Transverse colon (tissue), 4 donors: ENCODE data around the gene SELPLG. TPM values are rescaled to one million over a fixed set of nuclear protein-coding genes. Genes with fewer than 3 reads are reported as not detected.
"Not testable (repeated sequence)": the region's sequence is repeated elsewhere in the genome, so short reads cannot be mapped to it uniquely, and the experiment has no call there.

Experiments
- DNase-seq: peaks from one replicate; pipeline ENCODE4 v3.0.0-alpha.2; 2019
- H3K27ac ChIP-seq, 4 donors: fragments of 200-600 bp; sonication (generic); 2 replicates each; pipeline ENCODE4 v1.5.1; 2016 to 2018; ENCODE audit warnings: inconsistent platforms in 4 of 4
- H3K27me3 ChIP-seq: fragments of 200-600 bp; sonication (generic); 2 replicates; pipeline ENCODE4 v1.5.1; 2017; ENCODE audit warnings: inconsistent platforms
- H3K36me3 ChIP-seq, 4 donors: fragments of 200-600 bp; sonication (generic); 2 replicates each; pipeline ENCODE4 v1.5.1; 2017 to 2019; ENCODE audit warnings: inconsistent platforms in 4 of 4
- H3K4me1 ChIP-seq, 4 donors: fragments of 200-600 bp; sonication (generic); 2 replicates each; pipeline ENCODE4 v1.5.1; 2017 to 2020; ENCODE audit warnings: inconsistent platforms in 4 of 4
- H3K4me3 ChIP-seq, 4 donors: fragments of 200-600 bp; sonication (generic); 1 replicate in 1 of 4; 2 replicates in 3 of 4; pipeline versions ENCODE4 v1.5.1 to v1.6.1; 2017 to 2019; ENCODE audit warnings: inconsistent platforms in 4 of 4
- H3K9me3 ChIP-seq, 2 donors: fragments of 200-600 bp; sonication (generic); 2 replicates each; pipeline ENCODE4 v1.5.1; 2017 to 2019; ENCODE audit warnings: inconsistent platforms in 2 of 2
- EP300 ChIP-seq: sonication (generic); formaldehyde crosslinking; IDR thresholded peaks from one replicate; pipeline ENCODE4 v1.6.1; 2017; ENCODE audit warnings: antibody characterized with exemption, low read depth
- POLR2A ChIP-seq: fragments of 450-650 bp; IDR thresholded peaks from one replicate; pipeline ENCODE4 v1.6.1; 2016; ENCODE audit warnings: antibody characterized with exemption, mild to moderate bottlenecking, moderate library complexity
- POLR2AphosphoS5 ChIP-seq, 3 donors: sonication (generic); formaldehyde crosslinking; IDR thresholded peaks; one replicate each; pipeline ENCODE4 v1.6.1; 2016; ENCODE audit warnings: antibody characterized with exemption in 3 of 3
- WGBS, 2 donors: methylation state at CpG; one replicate each; pipeline ENCODE4 v1.1.5; 2018; ENCODE audit warnings: low coverage in 1 of 2; 5-methylcytosine and 5-hydroxymethylcytosine counted together
- in situ Hi-C, 4 donors: fragments of 200-750 bp; cut with MboI; loops; one replicate each; pipeline versions ENCODE4 v1.15.0 to v1.15.1; 2017; ENCODE audit warnings: low sequenced_read_pairs in 3 of 4, low pct_ligation_motif_present in 1 of 4, low pct_unique_long_range_greater_than_20kb in 1 of 4
- intact Hi-C: fragments of 100-400 bp; cut with DNase I; formaldehyde crosslinking; loops from one replicate; pipeline ENCODE4 v1.15.1; 2023; ENCODE audit warnings: low total_unique reads
- total RNA-seq, 4 donors: library from RNA; depleted of rRNA; stranded (reverse); fragments of >200 nt; gene quantifications; one replicate each; pipeline ENCODE4 v1.1.0, GENCODE V29; 2016
- TF ChIP-seq, protein P1 (sequence below), 5 experiments: fragments of 200-600 bp in 3 of 5; fragments of 450-650 bp in 2 of 5; sonication (generic) in 3 of 5; IDR thresholded peaks; 1 replicate in 2 of 5; 2 replicates in 3 of 5; pipeline ENCODE4 v1.5.1; 2016 to 2017; ENCODE audit warnings: antibody characterized with exemption in 5 of 5, inconsistent platforms in 3 of 5, mild to moderate bottlenecking in 2 of 5, moderate library complexity in 1 of 5

The SELPLG gene
- total RNA-seq, 4 donors from 2014 or later, result 1.6 to 9.4 (median 3.6) TPM

DNA sequence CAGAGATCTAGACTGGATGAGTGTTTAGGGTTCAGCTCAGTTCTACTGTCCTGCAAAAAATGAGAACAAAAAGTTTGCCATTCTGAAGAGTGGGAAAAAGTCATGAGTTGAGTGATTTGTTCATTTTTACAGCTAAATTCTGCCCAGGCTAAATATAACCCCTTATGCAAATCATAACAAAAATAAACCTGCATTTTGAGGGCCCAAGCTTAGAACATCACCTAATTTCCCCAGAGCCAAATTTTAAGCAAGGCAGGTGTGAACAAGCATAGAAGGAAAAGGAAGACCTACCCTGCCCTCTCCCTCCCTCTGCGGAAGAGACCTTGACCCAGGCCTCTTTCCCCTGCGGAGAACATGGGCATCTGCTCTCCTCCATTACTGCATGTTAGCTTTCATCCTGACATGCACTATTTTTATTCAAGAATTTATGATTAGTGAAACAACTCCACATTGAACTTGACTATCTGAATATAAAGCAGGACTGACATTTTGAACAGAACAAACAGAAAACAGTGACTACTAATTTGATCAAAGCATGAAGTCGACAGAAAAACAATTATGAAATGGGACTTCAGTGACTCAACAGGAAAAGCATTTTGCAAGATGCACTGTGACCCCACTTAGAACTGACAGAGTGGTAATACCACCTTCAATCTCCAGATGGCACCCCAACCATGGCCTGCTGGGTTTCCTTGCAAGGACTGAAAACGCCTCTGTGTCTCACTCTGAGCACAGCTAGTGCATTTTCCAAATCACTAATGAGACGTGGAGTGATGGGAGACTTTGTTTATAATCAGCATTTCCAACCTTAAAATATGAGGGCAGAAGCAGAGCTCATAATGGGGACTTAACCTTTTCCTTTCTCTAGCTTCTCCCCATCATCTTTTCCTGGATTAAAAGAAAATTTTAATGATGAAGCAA lies 30.9 kb upstream of the SELPLG start:
- TF ChIP-seq, protein P1, sequence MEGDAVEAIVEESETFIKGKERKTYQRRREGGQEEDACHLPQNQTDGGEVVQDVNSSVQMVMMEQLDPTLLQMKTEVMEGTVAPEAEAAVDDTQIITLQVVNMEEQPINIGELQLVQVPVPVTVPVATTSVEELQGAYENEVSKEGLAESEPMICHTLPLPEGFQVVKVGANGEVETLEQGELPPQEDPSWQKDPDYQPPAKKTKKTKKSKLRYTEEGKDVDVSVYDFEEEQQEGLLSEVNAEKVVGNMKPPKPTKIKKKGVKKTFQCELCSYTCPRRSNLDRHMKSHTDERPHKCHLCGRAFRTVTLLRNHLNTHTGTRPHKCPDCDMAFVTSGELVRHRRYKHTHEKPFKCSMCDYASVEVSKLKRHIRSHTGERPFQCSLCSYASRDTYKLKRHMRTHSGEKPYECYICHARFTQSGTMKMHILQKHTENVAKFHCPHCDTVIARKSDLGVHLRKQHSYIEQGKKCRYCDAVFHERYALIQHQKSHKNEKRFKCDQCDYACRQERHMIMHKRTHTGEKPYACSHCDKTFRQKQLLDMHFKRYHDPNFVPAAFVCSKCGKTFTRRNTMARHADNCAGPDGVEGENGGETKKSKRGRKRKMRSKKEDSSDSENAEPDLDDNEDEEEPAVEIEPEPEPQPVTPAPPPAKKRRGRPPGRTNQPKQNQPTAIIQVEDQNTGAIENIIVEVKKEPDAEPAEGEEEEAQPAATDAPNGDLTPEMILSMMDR (IDR thresholded peaks at IDR 0.05), result peak; percentile 82 to 98 (median 90)
- peak; percentile 53 to 77 (median 74) for TF ChIP-seq POLR2AphosphoS5 (IDR thresholded peaks at IDR 0.05)
- no peak for TF ChIP-seq EP300
- Histone ChIP-seq H3K9me3 (no peaks in the 10 kb centered on the region), H3K4me1 (peaks cover 26 to 62% (median 50%) of the 10 kb centered on the region in 4 donors), H3K4me3 (no peak overlapping the region), H3K36me3 (peaks cover 0 to 13% (median 2%) of the 10 kb centered on the region in 4 donors), H3K27ac (peak overlapping the region; percentile 82 to 93 (median 88)), H3K27me3 (no peaks in the 10 kb centered on the region)
- 0 to 2% methylated on average over 2 to 5 of the region's 5 CpGs for WGBS, 2 donors
- intact Hi-C loops (loop anchor here (1.0 to 2.0 kb wide), 2 partner anchors 67 to 138 kb away; partner anchors contain the start of gene CORO1C), in situ Hi-C loops (loop anchor here (5.0 to 25.0 kb wide), 4 partner anchors 138 to 423 kb away; partner anchors contain the start of genes ALKBH2 (in 1 of the 4) and UNG (in 1 of the 4))
- DNase-seq, result peak; percentile 89

GRCh38 chr12:108663324-108664015 lies 29.8 kb upstream of the SELPLG start:
- WGBS, 2 donors, result 93 to 95% methylated on average over 3 to 4 of the region's 4 CpGs
- no peak for TF ChIP-seq POLR2A
- no peak for TF ChIP-seq EP300
- no peak for TF ChIP-seq POLR2AphosphoS5 (IDR thresholded peaks at IDR 0.05)
- TF ChIP-seq, protein P1 (IDR thresholded peaks at IDR 0.05), result no peak
- Histone ChIP-seq H3K27me3 (no peaks in the 10 kb centered on the region), H3K9me3 (no peaks in the 10 kb centered on the region), H3K27ac (peak overlapping the region; percentile 82 to 93 (median 88)), H3K4me3 (no peak overlapping the region), H3K36me3 (peaks cover 0 to 22% (median 4%) of the 10 kb centered on the region in 4 donors), H3K4me1 (peaks cover 26 to 62% (median 44%) of the 10 kb centered on the region in 4 donors)
- intact Hi-C loops, result loop anchor here (1.0 to 2.0 kb wide), 2 partner anchors 68 to 139 kb away; partner anchors contain the start of gene CORO1C
- in situ Hi-C loops, result loop anchor here (5.0 to 25.0 kb wide), 4 partner anchors 139 to 424 kb away; partner anchors contain the start of genes ALKBH2 (in 1 of the 4) and UNG (in 1 of the 4)
- DNase-seq, result no peak

GRCh38 chr12:108658115-108658514 lies 24.4 kb upstream of the SELPLG start:
- H3K27me3 ChIP-seq, H3K9me3 ChIP-seq, intact Hi-C loops, DNase-seq, H3K4me3 ChIP-seq: not testable (repeated sequence)
- peaks cover 0 to 21% (median 7%) of the 10 kb centered on the region in 4 donors for H3K4me1 ChIP-seq
- in situ Hi-C loops, result loop anchor here in 1 of 4 donors (25.0 kb wide), 2 partner anchors 304 to 429 kb away; partner anchors contain the start of genes ALKBH2 and UNG
- H3K36me3 ChIP-seq, result peaks cover 0 to 46% (median 11%) of the 10 kb centered on the region in 4 donors
- WGBS, 2 donors, result 100% methylated on average over 2 to 4 of the region's 4 CpGs
- H3K27ac ChIP-seq, result peak overlapping the region in 3 of 4 donors; percentile 30 to 38 (median 31)

DNA sequence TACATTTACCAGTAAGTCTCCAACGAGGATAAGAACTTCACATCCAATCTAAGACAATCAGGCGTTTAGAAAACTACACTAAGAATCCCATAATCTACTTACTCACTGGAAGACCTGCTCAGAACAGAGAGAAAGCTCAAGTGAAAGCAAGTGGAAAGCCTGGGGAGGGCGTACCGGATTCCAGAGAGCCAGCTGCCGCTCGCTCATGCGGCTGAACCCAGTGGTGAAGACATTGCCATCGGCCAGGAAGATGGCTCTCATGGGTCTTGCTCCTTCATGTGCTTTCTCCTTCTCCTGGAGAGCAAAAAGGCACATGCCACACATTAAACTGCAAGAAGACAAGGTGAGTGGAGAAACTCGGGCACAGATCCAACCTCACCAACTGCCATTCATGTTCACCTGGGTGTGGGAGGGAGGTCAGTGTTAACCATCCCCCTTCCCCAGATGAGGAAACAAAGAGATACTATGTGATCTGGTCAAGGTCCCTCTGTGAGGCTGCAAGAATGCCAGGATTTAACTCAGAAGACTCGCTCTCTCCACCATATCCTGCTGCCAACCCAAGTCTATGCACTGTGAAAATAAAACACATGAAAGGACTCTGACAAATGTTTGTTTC lies 23.5 kb upstream of the SELPLG start:
- 74 to 77% methylated on average over 3 to 10 of the region's 10 CpGs for WGBS, 2 donors
- Histone ChIP-seq H3K9me3 (no peaks in the 10 kb centered on the region), H3K36me3 (peaks cover 0 to 49% (median 11%) of the 10 kb centered on the region in 4 donors), H3K27me3 (no peaks in the 10 kb centered on the region), H3K4me1 (peaks cover 0 to 21% (median 7%) of the 10 kb centered on the region in 4 donors), H3K4me3 (no peak overlapping the region), H3K27ac (peak overlapping the region; percentile 5 to 39 (median 34))
- in situ Hi-C loops, result loop anchor here in 1 of 4 donors (25.0 kb wide), 2 partner anchors 305 to 430 kb away; partner anchors contain the start of genes ALKBH2 and UNG
- intact Hi-C loops, result no loop called here
- TF ChIP-seq POLR2A (no peak), EP300 (no peak), POLR2AphosphoS5 (IDR thresholded peaks at IDR 0.05) (no peak)
- TF ChIP-seq, protein P1 (IDR thresholded peaks at IDR 0.05), result no peak
- no peak for DNase-seq

GRCh38 chr12:108656247-108656646 lies 22.6 kb upstream of the SELPLG start:
- intact Hi-C loops, DNase-seq, H3K4me3 ChIP-seq, H3K27ac ChIP-seq, H3K9me3 ChIP-seq, H3K27me3 ChIP-seq: not testable (repeated sequence)
- Histone ChIP-seq H3K36me3 (peaks cover 0 to 52% (median 14%) of the 10 kb centered on the region in 4 donors), H3K4me1 (peaks cover 0 to 21% (median 7%) of the 10 kb centered on the region in 4 donors)
- 97% methylated on average over 16 of the region's 24 CpGs; no CpG with 5 or more reads in 1 of the 2 donors for WGBS, 2 donors
- in situ Hi-C loops, result loop anchor here in 1 of 4 donors (25.0 kb wide), 2 partner anchors 306 to 431 kb away; partner anchors contain the start of genes ALKBH2 and UNG

- in situ Hi-C loops, result loop anchor here in 1 of 4 donors (25.0 kb wide), 2 partner anchors 307 to 432 kb away; partner anchors contain the start of genes ALKBH2 and UNG
- H3K4me3 ChIP-seq, H3K27me3 ChIP-seq, H3K9me3 ChIP-seq, H3K27ac ChIP-seq, DNase-seq, intact Hi-C loops: not testable (repeated sequence)
- 96% methylated on average over 19 of the region's 28 CpGs; no CpG with 5 or more reads in 1 of the 2 donors for WGBS, 2 donors
- peaks cover 0 to 54% (median 16%) of the 10 kb centered on the region in 4 donors for H3K36me3 ChIP-seq
- H3K4me1 ChIP-seq, result peaks cover 0 to 21% (median 7%) of the 10 kb centered on the region in 4 donors
Measured at GRCh38 chr12:108655812-108656175, 22.1 kb upstream of the SELPLG start.
